H9 (cell line): ENCODE data around the gene SRPK3. TPM values are rescaled to one million over a fixed set of nuclear protein-coding genes. Genes with fewer than 3 reads are reported as not detected.

Experiments used
- DNase-seq: peaks from one replicate; pipeline ENCODE4 v3.0.0-alpha.2; 2017
- H2AFZ ChIP-seq: one replicate; pipeline ENCODE4 v1.6.1; 2013; ENCODE audit warnings: mild to moderate bottlenecking, low read length, control low read depth, moderate library complexity
- H2AK5ac ChIP-seq: 2 replicates; pipeline ENCODE4 v1.6.1; 2013; ENCODE audit warnings: low read length, control low read depth, mixed read lengths; ENCODE audit not compliant: insufficient read length
- H2BK120ac ChIP-seq: one replicate; pipeline ENCODE4 v1.6.1; 2013; ENCODE audit warnings: low read depth, mild to moderate bottlenecking, low read length, control low read depth, inconsistent platforms; ENCODE audit not compliant: poor library complexity, severe bottlenecking
- H2BK12ac ChIP-seq: 2 replicates; pipeline ENCODE4 v1.6.1; 2013; ENCODE audit warnings: low read length, control low read depth, mixed read lengths, low read depth; ENCODE audit not compliant: insufficient read length
- H2BK15ac ChIP-seq: 2 replicates; pipeline ENCODE4 v1.6.1; 2013; ENCODE audit warnings: low read depth, low read length, control low read depth
- H2BK20ac ChIP-seq: one replicate; pipeline ENCODE4 v1.6.1; 2013; ENCODE audit warnings: low read depth, mild to moderate bottlenecking, low read length, control low read depth, inconsistent platforms; ENCODE audit not compliant: poor library complexity, severe bottlenecking
- H2BK5ac ChIP-seq: 2 replicates; pipeline ENCODE4 v1.6.1; 2013; ENCODE audit warnings: low read length, control low read depth, mixed read lengths; ENCODE audit not compliant: insufficient read length
- H3K14ac ChIP-seq: 2 replicates; pipeline ENCODE4 v1.6.1; 2013; ENCODE audit warnings: low read length, control low read depth; ENCODE audit not compliant: insufficient read depth
- H3K18ac ChIP-seq: 2 replicates; pipeline ENCODE4 v1.6.1; 2013; ENCODE audit warnings: low read depth, mild to moderate bottlenecking, mixed read lengths, low read length, control low read depth; ENCODE audit not compliant: insufficient read length
- H3K23ac ChIP-seq: 2 replicates; pipeline ENCODE4 v1.6.1; 2013; ENCODE audit warnings: low read length, control low read depth, mixed read lengths, low read depth; ENCODE audit not compliant: insufficient read length
- H3K23me2 ChIP-seq: 2 replicates; pipeline ENCODE4 v1.6.1; 2013; ENCODE audit warnings: low read depth, mild to moderate bottlenecking, mixed read lengths, low read length, control low read depth; ENCODE audit not compliant: insufficient read length, poor library complexity, severe bottlenecking
- H3K27ac ChIP-seq: 2 replicates; pipeline ENCODE4 v1.5.1; 2013; ENCODE audit warnings: low read length, control low read depth, mixed read lengths, low read depth; ENCODE audit not compliant: insufficient read length
- H3K27me3 ChIP-seq: 2 replicates; pipeline ENCODE4 v1.6.1; 2013; ENCODE audit warnings: low read length, control low read depth, inconsistent platforms; ENCODE audit not compliant: insufficient read depth
- H3K4ac ChIP-seq: 2 replicates; pipeline ENCODE4 v1.6.1; 2013; ENCODE audit warnings: low read depth, mild to moderate bottlenecking, control low read depth, inconsistent platforms, low read length, moderate library complexity
- H3K4me1 ChIP-seq: 2 replicates; pipeline ENCODE4 v1.6.1; 2013; ENCODE audit warnings: low read length, control low read depth, inconsistent platforms; ENCODE audit not compliant: insufficient read depth
- H3K4me2 ChIP-seq: 2 replicates; pipeline ENCODE4 v1.6.1; 2013; ENCODE audit warnings: low read length, control low read depth, mixed read lengths; ENCODE audit not compliant: insufficient read length, insufficient read depth
- H3K56ac ChIP-seq: 2 replicates; pipeline ENCODE4 v1.6.1; 2013; ENCODE audit warnings: low read depth, mild to moderate bottlenecking, mixed read lengths, low read length, control low read depth; ENCODE audit not compliant: insufficient read length
- H3K79me1 ChIP-seq: 2 replicates; pipeline ENCODE4 v1.6.1; 2013; ENCODE audit warnings: low read depth, mild to moderate bottlenecking, moderate library complexity, low read length, control low read depth, inconsistent platforms; ENCODE audit not compliant: insufficient read depth, poor library complexity, severe bottlenecking
- H3K79me2 ChIP-seq: 2 replicates; pipeline ENCODE4 v1.6.1; 2013; ENCODE audit warnings: low read length, control low read depth, inconsistent platforms; ENCODE audit not compliant: insufficient read depth
- H3K9ac ChIP-seq: 2 replicates; pipeline ENCODE4 v1.6.1; 2013; ENCODE audit warnings: low read length, control low read depth, mixed read lengths; ENCODE audit not compliant: insufficient read length; ENCODE audit errors: extremely low read depth
- H3K9me3 ChIP-seq: one replicate; pipeline ENCODE4 v1.6.1; 2013; ENCODE audit warnings: low read depth, low read length, inconsistent platforms; ENCODE audit not compliant: control insufficient read depth
- H3T11ph ChIP-seq: one replicate; pipeline ENCODE4 v1.6.1; 2013; ENCODE audit warnings: mild to moderate bottlenecking, low read length, control low read depth, inconsistent platforms
- H4K20me1 ChIP-seq: one replicate; pipeline ENCODE4 v1.6.1; 2013; ENCODE audit not compliant: control insufficient read depth, insufficient read length, insufficient read depth
- H4K5ac ChIP-seq: 2 replicates; pipeline ENCODE4 v1.6.1; 2013; ENCODE audit warnings: low read depth, mild to moderate bottlenecking, mixed read lengths, low read length, control low read depth; ENCODE audit not compliant: insufficient read length
- H4K8ac ChIP-seq: replicated peaks from 2 replicates; pipeline ENCODE4 v1.6.1; 2013; ENCODE audit warnings: low read length, control low read depth, mixed read lengths, low read depth; ENCODE audit not compliant: insufficient read length
- H4K91ac ChIP-seq: 2 replicates; pipeline ENCODE4 v1.6.1; 2013; ENCODE audit warnings: low read depth, mild to moderate bottlenecking, moderate library complexity, mixed read lengths, low read length, control low read depth; ENCODE audit not compliant: insufficient read length
- H3K27ac Mint-ChIP-seq, 3 experiments: 2 replicates in 2 of 3; 3 replicates in 1 of 3; pipeline ENCODE4 v1.8.0; 2020 to 2021; ENCODE audit warnings: mixed read lengths in 3 of 3, mild to moderate bottlenecking in 1 of 3, moderate library complexity in 1 of 3
- H3K27me3 Mint-ChIP-seq: 2 replicates; pipeline ENCODE4 v1.8.0; 2021; ENCODE audit warnings: low read depth, mild to moderate bottlenecking, moderate library complexity, mixed read lengths
- H3K36me3 Mint-ChIP-seq, 3 experiments: 2 replicates in 2 of 3; 3 replicates in 1 of 3; pipeline ENCODE4 v1.8.0; 2020 to 2021; ENCODE audit warnings: low read depth in 3 of 3, mixed read lengths in 3 of 3; ENCODE audit not compliant: insufficient read depth in 1 of 3
- H3K4me1 Mint-ChIP-seq, 2 experiments: 2 replicates each; pipeline ENCODE4 v1.8.0; 2020; ENCODE audit warnings: mixed read lengths in 2 of 2
- H3K4me3 Mint-ChIP-seq, 2 experiments: 2 replicates in 1 of 2; 3 replicates in 1 of 2; pipeline ENCODE4 v1.8.0; 2020 to 2021; ENCODE audit warnings: mild to moderate bottlenecking in 2 of 2, mixed read lengths in 2 of 2, moderate library complexity in 1 of 2
- H3K9me3 Mint-ChIP-seq, 2 experiments: 2 replicates in 1 of 2; 3 replicates in 1 of 2; pipeline ENCODE4 v1.8.0; 2020; ENCODE audit warnings: mild to moderate bottlenecking in 2 of 2, mixed read lengths in 2 of 2, moderate library complexity in 1 of 2
- WGBS: extraction: QIAGEN DNeasy Blood & Tissue Kit; methylation state at CpG from one replicate; pipeline ENCODE4 v1.1.7; 2013; ENCODE audit warnings: missing lambda C conversion rate, low lambda C conversion rate, mixed read lengths; ENCODE audit not compliant: insufficient read length; ENCODE audit errors: extremely low coverage; 5-methylcytosine and 5-hydroxymethylcytosine counted together
- total RNA-seq: library from RNA; stranded (reverse); gene quantifications from 2 replicates; pipeline ENCODE4 v1.2.1, GENCODE V29; 2021
- TF ChIP-seq, protein P1 (sequence below): fragments of 200-600 bp; sonication (generic); conservative IDR thresholded peaks from 3 replicates; pipeline ENCODE4 v1.8.0; 2021; ENCODE audit warnings: antibody characterized with exemption, mild to moderate bottlenecking

Gene SRPK3
- total RNA-seq, 1 experiment from 2014 or later: not detected

GRCh38 chrX:153766098-153766817, 14.6 kb upstream of the SRPK3 start:
- H2AFZ ChIP-seq: no peak overlapping the region
- peaks cover 7% of the 10 kb centered on the region for H3K9me3 ChIP-seq
- H3K14ac ChIP-seq: no peak overlapping the region
- H3K27ac ChIP-seq: no peak overlapping the region
- no peaks in the 10 kb centered on the region for H4K20me1 ChIP-seq
- H3K4me2 ChIP-seq: no peak overlapping the region
- H2AK5ac ChIP-seq: no peak overlapping the region
- no peak overlapping the region for H3K18ac ChIP-seq
- no peak overlapping the region for H4K8ac ChIP-seq
- no peaks in the 10 kb centered on the region for H3K23me2 ChIP-seq
- DNase-seq: peak; percentile 36
- no peaks in the 10 kb centered on the region for H3K4me1 ChIP-seq
- no peak overlapping the region for H3K4ac ChIP-seq
- H3T11ph ChIP-seq: no peak overlapping the region
- no peak overlapping the region for H2BK120ac ChIP-seq
- TF ChIP-seq, protein P1, sequence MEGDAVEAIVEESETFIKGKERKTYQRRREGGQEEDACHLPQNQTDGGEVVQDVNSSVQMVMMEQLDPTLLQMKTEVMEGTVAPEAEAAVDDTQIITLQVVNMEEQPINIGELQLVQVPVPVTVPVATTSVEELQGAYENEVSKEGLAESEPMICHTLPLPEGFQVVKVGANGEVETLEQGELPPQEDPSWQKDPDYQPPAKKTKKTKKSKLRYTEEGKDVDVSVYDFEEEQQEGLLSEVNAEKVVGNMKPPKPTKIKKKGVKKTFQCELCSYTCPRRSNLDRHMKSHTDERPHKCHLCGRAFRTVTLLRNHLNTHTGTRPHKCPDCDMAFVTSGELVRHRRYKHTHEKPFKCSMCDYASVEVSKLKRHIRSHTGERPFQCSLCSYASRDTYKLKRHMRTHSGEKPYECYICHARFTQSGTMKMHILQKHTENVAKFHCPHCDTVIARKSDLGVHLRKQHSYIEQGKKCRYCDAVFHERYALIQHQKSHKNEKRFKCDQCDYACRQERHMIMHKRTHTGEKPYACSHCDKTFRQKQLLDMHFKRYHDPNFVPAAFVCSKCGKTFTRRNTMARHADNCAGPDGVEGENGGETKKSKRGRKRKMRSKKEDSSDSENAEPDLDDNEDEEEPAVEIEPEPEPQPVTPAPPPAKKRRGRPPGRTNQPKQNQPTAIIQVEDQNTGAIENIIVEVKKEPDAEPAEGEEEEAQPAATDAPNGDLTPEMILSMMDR: no peak
- H3K27ac Mint-ChIP-seq: peak overlapping the region in 1 of 3 experiments; percentile 28; a peak in 1 of 7 replicates
- no peak overlapping the region for H2BK15ac ChIP-seq
- H3K79me1 ChIP-seq: no peaks in the 10 kb centered on the region
- H3K36me3 Mint-ChIP-seq: peaks cover 0 to 3% (median 0%) of the 10 kb centered on the region in 3 experiments; a peak in 3 of 7 replicates
- no peak overlapping the region for H3K23ac ChIP-seq
- H3K9me3 Mint-ChIP-seq: peaks cover 40 to 70% of the 10 kb centered on the region in 2 experiments
- H4K5ac ChIP-seq: no peak overlapping the region
- H3K9ac ChIP-seq: no peak overlapping the region
- H2BK5ac ChIP-seq: no peak overlapping the region
- H3K4me3 Mint-ChIP-seq: no peak overlapping the region
- no peaks in the 10 kb centered on the region for H3K79me2 ChIP-seq
- no peak overlapping the region for H2BK20ac ChIP-seq
- H3K56ac ChIP-seq: no peak overlapping the region
- H4K91ac ChIP-seq: no peak overlapping the region
- H3K27me3 Mint-ChIP-seq: peaks cover 10% of the 10 kb centered on the region
- no CpG with 5 or more reads among the region's 21 CpGs for WGBS
- H3K27me3 ChIP-seq: no peaks in the 10 kb centered on the region
- peaks cover 4 to 6% of the 10 kb centered on the region in 2 experiments; a peak in 3 of 4 replicates for H3K4me1 Mint-ChIP-seq
- no peak overlapping the region for H2BK12ac ChIP-seq
